OCI-LY7 (cell line): ENCODE measurements around the gene RNF114.

Source experiments
- EZH2phosphoT487 ChIP-seq: fragments of 200-600 bp; sonication (generic); IDR thresholded peaks from 2 replicates; pipeline ENCODE4 v1.6.1; 2018; ENCODE audit warnings: low read depth, borderline replicate concordance, mild to moderate bottlenecking, mixed run types, antibody characterized with exemption, low read length, moderate library complexity, mixed read lengths
- TF ChIP-seq, protein P1 (sequence below): fragments of 200-600 bp; sonication (generic); conservative IDR thresholded peaks from 2 replicates; pipeline ENCODE4 v1.5.1; 2014; ENCODE audit warnings: mild to moderate bottlenecking, antibody characterized with exemption, low read length, moderate library complexity, mixed read lengths

DNA sequence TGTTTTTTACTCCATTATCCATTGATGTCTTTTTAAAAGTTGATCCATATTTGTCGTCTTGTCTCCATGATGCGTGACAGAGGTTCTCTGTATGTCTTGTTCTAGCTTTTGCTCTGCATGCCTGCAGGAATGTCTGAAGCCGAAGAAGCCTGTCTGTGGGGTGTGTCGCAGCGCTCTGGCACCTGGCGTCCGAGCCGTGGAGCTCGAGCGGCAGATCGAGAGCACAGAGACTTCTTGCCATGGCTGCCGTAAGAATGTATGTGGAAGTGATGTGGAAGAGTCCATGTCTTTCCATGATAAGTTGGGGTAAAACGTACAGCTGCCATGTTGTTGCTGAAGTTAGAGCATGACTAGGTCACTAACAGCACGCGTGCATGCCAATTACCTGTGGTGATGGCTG, 5.3 kb downstream of the RNF114 start:
- TF ChIP-seq, protein P1, sequence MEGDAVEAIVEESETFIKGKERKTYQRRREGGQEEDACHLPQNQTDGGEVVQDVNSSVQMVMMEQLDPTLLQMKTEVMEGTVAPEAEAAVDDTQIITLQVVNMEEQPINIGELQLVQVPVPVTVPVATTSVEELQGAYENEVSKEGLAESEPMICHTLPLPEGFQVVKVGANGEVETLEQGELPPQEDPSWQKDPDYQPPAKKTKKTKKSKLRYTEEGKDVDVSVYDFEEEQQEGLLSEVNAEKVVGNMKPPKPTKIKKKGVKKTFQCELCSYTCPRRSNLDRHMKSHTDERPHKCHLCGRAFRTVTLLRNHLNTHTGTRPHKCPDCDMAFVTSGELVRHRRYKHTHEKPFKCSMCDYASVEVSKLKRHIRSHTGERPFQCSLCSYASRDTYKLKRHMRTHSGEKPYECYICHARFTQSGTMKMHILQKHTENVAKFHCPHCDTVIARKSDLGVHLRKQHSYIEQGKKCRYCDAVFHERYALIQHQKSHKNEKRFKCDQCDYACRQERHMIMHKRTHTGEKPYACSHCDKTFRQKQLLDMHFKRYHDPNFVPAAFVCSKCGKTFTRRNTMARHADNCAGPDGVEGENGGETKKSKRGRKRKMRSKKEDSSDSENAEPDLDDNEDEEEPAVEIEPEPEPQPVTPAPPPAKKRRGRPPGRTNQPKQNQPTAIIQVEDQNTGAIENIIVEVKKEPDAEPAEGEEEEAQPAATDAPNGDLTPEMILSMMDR, result no peak
- no peak for TF ChIP-seq EZH2phosphoT487
